K562 (cell line): ENCODE data around the gene PUS3. TPM values are rescaled to one million over a fixed set of nuclear protein-coding genes. Genes with fewer than 3 reads are reported as not detected.

ENCODE experiments used
- ATAC-seq: fragments of 200-7000 bp; cut with Tn5 transposase; 3 replicates; pipeline ENCODE4 v1.9.1; 2020; ENCODE audit warnings: moderate library complexity
- BruUV-seq: library from RNA; stranded (reverse); fragments of 400-500 nt; replicated peaks from 2 replicates; lab custom pipeline; 2021; lab: Mats Ljungman, UMichigan
- CTCF ChIA-PET: fragments of 300-600 bp; formaldehyde crosslinking; extraction: SDS; loops from one replicate; lab custom pipeline; 2021; ENCODE audit warnings: low intra/inter-chr PET ratio; lab: Yijun Ruan, JAX
- POLR2A ChIA-PET: fragments of 300-600, 350-650 bp; sonication (Branson Sonifier 250); formaldehyde crosslinking; extraction: SDS; loops from one replicate; lab custom pipeline; 2021; ENCODE audit warnings: antibody characterized with exemption, inconsistent platforms; lab: Yijun Ruan, JAX
- DNase-seq, 4 experiments: peaks; one replicate each; pipeline versions ENCODE4 v3.0.0 to v3.0.0-alpha.2; 2011 to 2018; ENCODE audit warnings: low spot score in 3 of 4, mixed read lengths in 3 of 4; ENCODE audit errors: extremely low read depth in 1 of 4
- FAIRE-seq: peaks from 2 replicates; lab custom pipeline; 2011; peaks lifted over from hg19 to GRCh38; lab: Jason Lieb, UNC
- H2AFZ ChIP-seq: 2 replicates; pipeline ENCODE4 v1.6.0; 2011; ENCODE audit warnings: low read depth, low read length, control low read depth, inconsistent platforms
- H3K27ac ChIP-seq: fragments of 200-600 bp; 3 replicates; pipeline ENCODE4 v1.8.0; 2011; ENCODE audit warnings: low read depth, mild to moderate bottlenecking, control low read depth, inconsistent platforms, low read length, moderate library complexity, mixed read lengths; ENCODE audit errors: extremely low read depth
- H3K27me3 ChIP-seq, 2 experiments: fragments of 300-600 bp in 1 of 2; 2 replicates in 1 of 2; 3 replicates in 1 of 2; pipeline versions ENCODE4 v1.6.0 to v1.8.0; 2011; ENCODE audit warnings: inconsistent platforms in 2 of 2, low read length in 2 of 2, mild to moderate bottlenecking in 1 of 2, mixed read lengths in 1 of 2, moderate library complexity in 1 of 2; ENCODE audit not compliant: control insufficient read depth in 2 of 2, insufficient read depth in 2 of 2
- H3K36me3 ChIP-seq: fragments of 300-600 bp; 3 replicates; pipeline ENCODE4 v1.8.0; 2011; ENCODE audit warnings: mild to moderate bottlenecking, low read length, inconsistent platforms; ENCODE audit not compliant: control insufficient read depth, insufficient read depth
- H3K4me1 ChIP-seq, 2 experiments: fragments of 200-600 bp in 1 of 2; replicated peaks in 1 of 2; 2 replicates in 1 of 2; 3 replicates in 1 of 2; pipeline versions ENCODE4 v1.5.1 to v1.8.0; 2011; ENCODE audit warnings: inconsistent platforms in 2 of 2, low read length in 2 of 2, mild to moderate bottlenecking in 1 of 2, mixed read lengths in 1 of 2, moderate library complexity in 1 of 2; ENCODE audit not compliant: control insufficient read depth in 2 of 2, insufficient read depth in 2 of 2
- H3K4me2 ChIP-seq: 2 replicates; pipeline ENCODE4 v1.6.1; 2011; ENCODE audit warnings: low read length, control low read depth, inconsistent platforms, mixed read lengths; ENCODE audit not compliant: insufficient read depth
- H3K4me3 ChIP-seq: fragments of 200-600 bp; sonication (generic), shearing (Covaris generic); 2 replicates; pipeline ENCODE4 v1.5.1; 2016; ENCODE audit warnings: control low read depth, inconsistent platforms
- H3K79me2 ChIP-seq: fragments of 200-600 bp; 3 replicates; pipeline ENCODE4 v1.8.0; 2011; ENCODE audit warnings: low read length, inconsistent platforms; ENCODE audit not compliant: control insufficient read depth, insufficient read depth
- H3K9ac ChIP-seq, 2 experiments: 2 replicates each; pipeline versions ENCODE4 v1.6.0 to v1.6.1; 2011; ENCODE audit warnings: low read depth in 2 of 2, low read length in 2 of 2, control low read depth in 1 of 2, inconsistent platforms in 1 of 2, mild to moderate bottlenecking in 1 of 2, mixed read lengths in 1 of 2; ENCODE audit not compliant: insufficient read depth in 1 of 2
- H3K9me1 ChIP-seq: one replicate; pipeline ENCODE4 v1.6.0; 2011; ENCODE audit warnings: inconsistent platforms, mild to moderate bottlenecking, low read length, moderate library complexity; ENCODE audit not compliant: control insufficient read depth, insufficient read depth
- H3K9me3 ChIP-seq: replicated peaks from 2 replicates; pipeline ENCODE4 v1.5.1; 2011; ENCODE audit warnings: low read depth, low read length, inconsistent platforms; ENCODE audit not compliant: control insufficient read depth, insufficient read depth
- H4K20me1 ChIP-seq: replicated peaks from 2 replicates; pipeline ENCODE4 v1.6.1; 2011; ENCODE audit warnings: low read length, inconsistent platforms, mixed read lengths; ENCODE audit not compliant: control insufficient read depth, insufficient read depth
- CBFA2T2 ChIP-seq: fragments of 450-650 bp; conservative IDR thresholded peaks from 2 replicates; pipeline ENCODE4 v1.6.1; 2017; ENCODE audit warnings: mild to moderate bottlenecking
- CBFA2T3 ChIP-seq: fragments of 450-650 bp; IDR thresholded peaks from 2 replicates; pipeline ENCODE4 v1.6.1; 2017
- GABPA ChIP-seq: fragments of 200-800 bp; sonication (Bioruptor generic); conservative IDR thresholded peaks from 2 replicates; pipeline ENCODE4 v1.6.1; 2016; ENCODE audit warnings: low read depth, missing genetic modification characterization, missing compliant biosample characterization
- HCFC1 ChIP-seq: IDR thresholded peaks from 2 replicates; pipeline ENCODE4 v1.6.1; 2012; ENCODE audit warnings: low read depth, low read length, improper control_type of control experiment
- ZBTB11 ChIP-seq, 3 experiments: fragments of 200-800 bp in 1 of 3; fragments of 250-450 bp in 1 of 3; fragments of 450-650 bp in 1 of 3; sonication (Bioruptor Pico) in 1 of 3; sonication (Bioruptor generic) in 1 of 3; formaldehyde crosslinking in 1 of 3; IDR thresholded peaks; 2 replicates each; pipeline versions ENCODE4 v1.6.1 to v1.8.0; 2016 to 2022; ENCODE audit warnings: mild to moderate bottlenecking in 2 of 3, missing genetic modification characterization in 2 of 3, missing compliant biosample characterization in 1 of 3, moderate library complexity in 1 of 3
- ZBTB40 ChIP-seq, 2 experiments: fragments of 450-650 bp in 1 of 2; sonication (generic) in 1 of 2; formaldehyde crosslinking in 1 of 2; IDR thresholded peaks; 2 replicates each; pipeline versions ENCODE4 v1.7.1 to v1.9.0; 2016 to 2022; ENCODE audit warnings: inconsistent platforms in 1 of 2, mild to moderate bottlenecking in 1 of 2, missing genetic modification reagents in 1 of 2
- ZNF280B ChIP-seq: fragments of 250-450 bp; sonication (Bioruptor Pico); IDR thresholded peaks from 2 replicates; pipeline ENCODE4 v1.5.1; 2021; ENCODE audit warnings: mild to moderate bottlenecking
- WGBS: fragments of 100-300 bp; shearing (Covaris generic); methylation state at CpG from one replicate; pipeline ENCODE4 v1.1.6; 2016; ENCODE audit warnings: low coverage, mixed read lengths; ENCODE audit not compliant: insufficient coverage; ENCODE audit errors: missing lambda C conversion rate; 5-methylcytosine and 5-hydroxymethylcytosine counted together
- in situ Hi-C: fragments of 300-500 bp; cut with MboI; formaldehyde crosslinking; loops from 4 replicates; pipeline ENCODE4 v1.15.0; 2018; ENCODE audit warnings: inconsistent platforms, mixed read lengths
- intact Hi-C: fragments of 100-400 bp; cut with micrococcal nuclease; formaldehyde crosslinking; loops from 2 replicates; pipeline ENCODE4 v1.14.2; 2022
- polyA plus RNA-seq, 8 experiments: library from polyadenylated mRNA; depleted of rRNA in 4 of 8; stranded (reverse) in 5 of 8; unstranded in 3 of 8; fragments of >200 nt; fragmentation: Nextera tagmentation in 2 of 8; fragmentation: Illumina TruSeq in 1 of 8; extraction: Ambion mirVana in 2 of 8; extraction: Trizol in 1 of 8; gene quantifications; 2 replicates each; pipeline versions ENCODE4 v1.2.1 to v1.2.3, GENCODE V29; 2011 to 2014; ENCODE audit warnings: inconsistent platforms in 1 of 8, missing spikeins in 1 of 8
- total RNA-seq, 7 experiments: library from RNA; depleted of rRNA in 6 of 7; stranded (reverse); fragments of >200 nt in 6 of 7; fragmentation: Illumina TruSeq in 2 of 7; extraction: Trizol in 2 of 7; gene quantifications; 2 replicates each; pipeline versions ENCODE4 v1.2.1 to v1.2.3, GENCODE V29; 2011 to 2021; ENCODE audit warnings: low replicate concordance in 1 of 7

Gene PUS3
- total and polyA plus RNA-seq, 9 of the 15 experiments (the other 6 are each of a cell fraction or from before 2014, with no cell fraction given) = 16.5 to 49.2 (median 35.9) TPM

DNA sequence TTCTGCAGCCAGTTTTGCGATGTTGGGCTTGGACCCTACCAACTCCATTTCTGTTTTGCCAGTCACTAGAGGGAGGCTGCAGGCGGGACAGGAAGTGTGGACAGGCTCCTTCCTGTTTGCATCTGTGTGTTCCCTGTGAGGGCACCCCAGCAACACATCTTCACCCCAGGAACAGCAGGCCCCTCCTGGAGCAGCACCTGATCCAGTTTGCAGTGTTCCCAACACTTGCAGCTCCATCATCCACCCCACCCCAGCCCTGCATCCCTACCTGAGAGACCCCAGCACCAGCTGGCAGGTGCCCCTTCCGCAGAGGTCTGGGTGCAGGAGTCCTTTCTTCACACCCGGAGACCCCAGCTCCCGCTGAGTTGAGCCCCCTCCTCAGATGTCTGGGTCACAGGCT lies 35.4 kb upstream of the PUS3 start:
- H3K27ac ChIP-seq = no peak overlapping the region
- ATAC-seq = 0 out of 3 replicates have a peak, but pooled peaks have one; percentile 8
- TF ChIP-seq ZBTB11 (CRISPR knock-in tag; IDR thresholded peaks at IDR 0.05) (peak in 2 of 3 experiments; percentile 70 to 91; a peak in 4 of 6 replicates), CBFA2T3 (no peak), ZNF280B (CRISPR knock-in tag) (no peak), GABPA (tag) (peak; percentile 73), ZBTB40 (IDR thresholded peaks at IDR 0.05) (peak; percentile 77), ZBTB40 (CRISPR knock-in tag; IDR thresholded peaks at IDR 0.05) (no peak), HCFC1 (0 out of 2 replicates have a peak, but pooled peaks have one; percentile 29), CBFA2T2 (no peak)

More for the DNA sequence above, 35.4 kb upstream of the PUS3 start:
- no peak overlapping the region for H3K4me2 ChIP-seq
- in situ Hi-C loops (no loop called here), intact Hi-C loops (no loop called here)
- H3K9me3 ChIP-seq = no peaks in the 10 kb centered on the region
- peak overlapping the region; percentile 78 for H2AFZ ChIP-seq
- H3K27me3 ChIP-seq = peaks cover 0 to 16% of the 10 kb centered on the region in 2 experiments; a peak in 3 of 5 replicates
- peaks cover 1 to 8% of the 10 kb centered on the region in 2 experiments; a peak in 3 of 5 replicates for H3K4me1 ChIP-seq
- H3K36me3 ChIP-seq = no peaks in the 10 kb centered on the region
- peak overlapping the region in 1 of 2 experiments; percentile 40; a peak in 1 of 4 replicates for H3K9ac ChIP-seq
- ChIA-PET POLR2A (no interaction called here), CTCF (no interaction called here)
- DNase-seq (no peak), FAIRE-seq (no peak)
- WGBS = 24% methylated on average over 3 of the region's 5 CpGs
- no TSS peak for BruUV-seq
- H3K79me2 ChIP-seq = no peaks in the 10 kb centered on the region
- no peak overlapping the region for H3K4me3 ChIP-seq
- no peaks in the 10 kb centered on the region for H3K9me1 ChIP-seq
- no peaks in the 10 kb centered on the region for H4K20me1 ChIP-seq
